OCI-LY7 (cell line): ENCODE results near the gene RORC. TPM values are rescaled to one million over a fixed set of nuclear protein-coding genes. Genes with fewer than 3 reads are reported as not detected.

Experiments
- BruUV-seq: library from RNA; stranded (reverse); fragments of 400-500 nt; replicated peaks from 2 replicates; lab custom pipeline; 2021; lab: Mats Ljungman, UMichigan
- CTCF ChIA-PET: fragments of 300-600 bp; sonication (Branson Sonifier 250); formaldehyde crosslinking; loops from one replicate; lab custom pipeline; 2022; ENCODE audit warnings: antibody characterized with exemption; ENCODE audit not compliant: unreplicated experiment; lab: Charles Lee
- POLR2A ChIA-PET: fragments of 300-600 bp; sonication (Branson Sonifier 250); formaldehyde crosslinking; loops from one replicate; lab custom pipeline; 2022; ENCODE audit warnings: antibody characterized with exemption; lab: Charles Lee
- DNase-seq: peaks from one replicate; pipeline ENCODE4 v3.0.0-alpha.2; 2015; ENCODE audit warnings: low spot score
- H2AFZ ChIP-seq: fragments of 200-600 bp; sonication (generic), shearing (Covaris generic); 2 replicates; pipeline ENCODE4 v1.6.1; 2014; ENCODE audit warnings: mild to moderate bottlenecking, antibody characterized with exemption, low read length, moderate library complexity
- H3K27ac ChIP-seq: fragments of 200-600 bp; sonication (generic); 2 replicates; pipeline ENCODE4 v1.5.1; 2014; ENCODE audit warnings: mixed run types, low read depth, mild to moderate bottlenecking, moderate library complexity, low read length, inconsistent platforms; ENCODE audit not compliant: poor library complexity, severe bottlenecking
- H3K36me3 ChIP-seq: fragments of 200-600 bp; sonication (generic); 2 replicates; pipeline ENCODE4 v1.6.1; 2014; ENCODE audit warnings: mild to moderate bottlenecking, antibody characterized with exemption, low read length, moderate library complexity, mixed read lengths; ENCODE audit not compliant: insufficient read depth
- H3K4me1 ChIP-seq: fragments of 200-600 bp; sonication (generic); 2 replicates; pipeline ENCODE4 v1.5.1; 2014; ENCODE audit warnings: mild to moderate bottlenecking, low read length; ENCODE audit not compliant: insufficient read depth, poor library complexity, severe bottlenecking
- H3K4me2 ChIP-seq: fragments of 200-600 bp; sonication (generic); 2 replicates; pipeline ENCODE4 v1.6.1; 2014; ENCODE audit warnings: mild to moderate bottlenecking, low read length
- H3K4me3 ChIP-seq: fragments of 200-600 bp; sonication (generic); 2 replicates; pipeline ENCODE4 v1.5.1; 2014; ENCODE audit warnings: mild to moderate bottlenecking, low read depth, low read length; ENCODE audit not compliant: poor library complexity, severe bottlenecking
- H3K79me2 ChIP-seq: fragments of 200-600 bp; sonication (generic); 2 replicates; pipeline ENCODE4 v1.6.1; 2016; ENCODE audit warnings: low read depth, mild to moderate bottlenecking, low read length, moderate library complexity, mixed read lengths; ENCODE audit not compliant: insufficient read depth
- H3K9me2 ChIP-seq: fragments of 200-600 bp; sonication (generic); 2 replicates; pipeline ENCODE4 v1.6.1; 2016; ENCODE audit warnings: mild to moderate bottlenecking, low read length, mixed read lengths; ENCODE audit not compliant: insufficient read depth
- H3K9me3 ChIP-seq: fragments of 200-600 bp; sonication (generic); 2 replicates; pipeline ENCODE4 v1.6.1; 2014; ENCODE audit warnings: mild to moderate bottlenecking, mixed run types, low read length, mixed read lengths
- H4K20me1 ChIP-seq: fragments of 200-600 bp; sonication (generic); 2 replicates; pipeline ENCODE4 v1.6.1; 2014; ENCODE audit warnings: mild to moderate bottlenecking, antibody characterized with exemption, low read length, moderate library complexity, mixed read lengths; ENCODE audit not compliant: insufficient read depth
- EZH2phosphoT487 ChIP-seq: fragments of 200-600 bp; sonication (generic); IDR thresholded peaks from 2 replicates; pipeline ENCODE4 v1.6.1; 2018; ENCODE audit warnings: low read depth, borderline replicate concordance, mild to moderate bottlenecking, mixed run types, antibody characterized with exemption, low read length, moderate library complexity, mixed read lengths
- intact Hi-C: fragments of 100-400 bp; cut with micrococcal nuclease; formaldehyde crosslinking; loops from one replicate; pipeline ENCODE4 v1.10.0; 2022; ENCODE audit not compliant: unreplicated experiment
- total RNA-seq, 2 experiments: library from RNA; depleted of rRNA in 1 of 2; stranded (reverse); fragments of >200 nt in 1 of 2; shearing (Covaris generic) in 1 of 2; gene quantifications; 2 replicates each; pipeline ENCODE4 v1.2.3, GENCODE V29; 2014 to 2022
- TF ChIP-seq, protein P1 (sequence below): fragments of 200-600 bp; sonication (generic); conservative IDR thresholded peaks from 2 replicates; pipeline ENCODE4 v1.5.1; 2014; ENCODE audit warnings: mild to moderate bottlenecking, antibody characterized with exemption, low read length, moderate library complexity, mixed read lengths

Gene RORC
- total RNA-seq, 2 experiments from 2014 or later: not detected

DNA sequence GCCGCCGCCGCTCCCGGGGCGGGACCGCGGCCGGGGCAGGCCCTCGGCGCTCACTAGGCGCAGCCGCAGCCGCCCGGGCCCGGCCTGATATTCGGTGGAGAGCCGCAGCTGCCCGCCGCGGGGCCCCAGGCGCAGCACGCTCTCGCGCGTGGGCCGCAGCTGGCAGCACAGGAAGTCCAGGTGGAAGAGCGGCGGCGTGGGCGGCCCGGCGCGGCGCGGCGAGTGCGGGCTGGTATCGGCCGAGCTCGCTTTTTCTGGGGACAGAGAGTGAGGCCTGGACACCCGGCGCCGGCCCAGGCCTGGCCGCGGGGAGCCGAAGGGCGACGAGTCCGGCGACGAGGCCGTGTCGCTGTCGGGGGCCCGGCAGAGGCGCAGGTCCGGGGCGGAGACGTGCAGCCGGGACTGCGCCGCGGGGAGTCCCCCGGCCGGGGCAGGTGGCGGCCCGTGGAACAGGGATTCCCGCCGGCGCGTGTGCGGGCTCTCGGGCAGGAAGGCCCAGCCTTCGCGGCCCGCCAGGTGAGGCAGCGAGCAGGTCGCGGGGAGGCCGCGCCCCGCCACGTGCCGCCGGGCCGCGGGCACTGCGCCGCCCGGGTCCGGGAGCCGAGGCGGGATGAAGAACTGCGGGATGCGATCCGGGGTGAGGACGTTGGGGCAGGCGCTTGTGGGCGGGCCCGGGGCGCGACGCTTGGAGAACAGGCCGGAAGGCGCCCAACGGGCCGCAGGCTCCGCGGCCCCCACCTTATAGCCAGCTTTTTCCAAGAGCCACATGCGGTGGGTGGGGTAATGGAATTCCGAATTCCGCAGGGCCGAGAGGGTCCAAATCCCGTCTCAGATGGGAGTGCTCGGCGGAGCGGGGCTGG lies 6.8 kb upstream of the RORC start:
- intact Hi-C loops: loop anchor here (5.0 kb wide), 1 partner anchor 121 kb away; the partner anchor contains the start of gene CELF3

DNA sequence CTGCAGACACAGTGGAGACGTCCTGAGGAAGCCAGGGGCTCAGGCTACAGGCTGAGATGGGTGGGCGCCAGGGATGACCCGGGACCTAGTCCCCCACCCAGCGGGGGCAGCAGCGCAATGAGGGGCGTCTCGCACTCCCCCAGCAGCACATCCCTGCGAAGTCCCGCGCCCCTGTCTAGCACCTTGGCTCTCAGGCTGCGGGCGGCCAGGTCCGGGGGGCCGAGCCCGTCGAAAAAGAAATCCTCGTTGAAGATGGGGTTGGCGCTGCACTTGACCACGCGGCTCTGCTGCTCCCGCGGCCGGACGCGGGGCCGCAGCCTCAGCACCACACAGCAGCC lies 6.3 kb upstream of the RORC start:
- POLR2A ChIA-PET: no interaction called here
- H3K79me2 ChIP-seq: no peaks in the 10 kb centered on the region
- BruUV-seq: no TSS peak
- no peak overlapping the region for H3K4me3 ChIP-seq
- no peaks in the 10 kb centered on the region for H4K20me1 ChIP-seq
- H3K9me3 ChIP-seq: no peaks in the 10 kb centered on the region
- no peaks in the 10 kb centered on the region for H3K36me3 ChIP-seq
- no peak overlapping the region; the same call in 1 of the 2 replicates for H3K4me2 ChIP-seq
- intact Hi-C loops: loop anchor here (2.0 to 5.0 kb wide), 2 partner anchors 103 to 121 kb away; partner anchors contain the start of gene CELF3
- no peaks in the 10 kb centered on the region for H3K9me2 ChIP-seq
- H3K4me1 ChIP-seq: peaks cover under 1% of the 10 kb centered on the region
- TF ChIP-seq, protein P1, sequence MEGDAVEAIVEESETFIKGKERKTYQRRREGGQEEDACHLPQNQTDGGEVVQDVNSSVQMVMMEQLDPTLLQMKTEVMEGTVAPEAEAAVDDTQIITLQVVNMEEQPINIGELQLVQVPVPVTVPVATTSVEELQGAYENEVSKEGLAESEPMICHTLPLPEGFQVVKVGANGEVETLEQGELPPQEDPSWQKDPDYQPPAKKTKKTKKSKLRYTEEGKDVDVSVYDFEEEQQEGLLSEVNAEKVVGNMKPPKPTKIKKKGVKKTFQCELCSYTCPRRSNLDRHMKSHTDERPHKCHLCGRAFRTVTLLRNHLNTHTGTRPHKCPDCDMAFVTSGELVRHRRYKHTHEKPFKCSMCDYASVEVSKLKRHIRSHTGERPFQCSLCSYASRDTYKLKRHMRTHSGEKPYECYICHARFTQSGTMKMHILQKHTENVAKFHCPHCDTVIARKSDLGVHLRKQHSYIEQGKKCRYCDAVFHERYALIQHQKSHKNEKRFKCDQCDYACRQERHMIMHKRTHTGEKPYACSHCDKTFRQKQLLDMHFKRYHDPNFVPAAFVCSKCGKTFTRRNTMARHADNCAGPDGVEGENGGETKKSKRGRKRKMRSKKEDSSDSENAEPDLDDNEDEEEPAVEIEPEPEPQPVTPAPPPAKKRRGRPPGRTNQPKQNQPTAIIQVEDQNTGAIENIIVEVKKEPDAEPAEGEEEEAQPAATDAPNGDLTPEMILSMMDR: no peak
- TF ChIP-seq EZH2phosphoT487: no peak
- CTCF ChIA-PET: no interaction called here
- no peak for DNase-seq
- no peak overlapping the region for H3K27ac ChIP-seq
- H2AFZ ChIP-seq: no peak overlapping the region

More for the DNA sequence above, 6.8 kb upstream of the RORC start:
- ChIA-PET CTCF (no interaction called here), POLR2A (no interaction called here)
- no peak overlapping the region for H3K27ac ChIP-seq
- H2AFZ ChIP-seq: no peak overlapping the region
- H3K4me2 ChIP-seq: no peak overlapping the region; the same call in 1 of the 2 replicates
- H3K4me3 ChIP-seq: no peak overlapping the region
- no peaks in the 10 kb centered on the region for H4K20me1 ChIP-seq
- H3K36me3 ChIP-seq: no peaks in the 10 kb centered on the region
- H3K4me1 ChIP-seq: peaks cover 7% of the 10 kb centered on the region
- DNase-seq: no peak
- TF ChIP-seq, protein P1: no peak
- no peak for TF ChIP-seq EZH2phosphoT487
- BruUV-seq: no TSS peak
- no peaks in the 10 kb centered on the region for H3K9me3 ChIP-seq
- H3K9me2 ChIP-seq: no peaks in the 10 kb centered on the region
- H3K79me2 ChIP-seq: no peaks in the 10 kb centered on the region
